GM19351 (cell line): Measurements from ENCODE around the gene TMEM108.
A peak's percentile ranks its signal among the peaks of the same experiment; 100 is the strongest.
"Not testable (repeated sequence)": the region's sequence is repeated elsewhere in the genome, so short reads cannot be mapped to it uniquely, and the experiment has no call there.

Source experiments
- ATAC-seq: cut with Tn5 transposase; IDR thresholded peaks from one replicate; pipeline ENCODE4 v1.9.1; 2021; ENCODE audit warnings: mild to moderate bottlenecking, moderate library complexity; ENCODE audit not compliant: unreplicated experiment

TMEM108 gene

GRCh38 chr3:133038089-133038730, at the start of gene TMEM108:
Gene TMEM108, plus strand, starts transcription at chr3:133038391.
- no peak for ATAC-seq

GRCh38 chr3:132995971-132996370, 42.2 kb upstream of the TMEM108 start:
- ATAC-seq: no peak

GRCh38 chr3:132997404-132998185, 40.6 kb upstream of the TMEM108 start:
- no peak for ATAC-seq

GRCh38 chr3:133005032-133005431, 33.2 kb upstream of the TMEM108 start:
- not testable (repeated sequence) for ATAC-seq

DNA sequence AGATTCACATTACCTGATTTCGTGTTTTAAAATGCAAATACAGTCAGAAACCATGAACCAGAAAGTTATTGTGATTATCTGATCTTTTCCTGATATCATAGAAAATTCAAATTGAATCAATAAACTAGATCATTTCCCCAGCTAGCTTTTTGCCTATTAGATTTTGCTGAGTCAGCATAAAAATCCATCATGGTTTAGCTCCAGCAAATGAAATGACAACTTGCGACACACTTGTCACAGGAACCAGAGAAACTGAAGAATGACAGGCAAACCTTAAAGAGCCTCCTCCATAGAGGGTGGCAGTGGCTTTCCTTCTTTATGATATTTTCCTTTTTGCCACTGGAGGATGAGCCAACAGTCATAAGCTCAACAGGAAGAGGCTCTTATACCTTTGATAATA, 30.6 kb upstream of the TMEM108 start:
- no peak for ATAC-seq

- no peak for ATAC-seq
Observed at GRCh38 chr3:133014325-133014724, 23.9 kb upstream of the TMEM108 start.

GRCh38 chr3:133015573-133015972, 22.6 kb upstream of the TMEM108 start:
- ATAC-seq: not testable (repeated sequence)

- no peak for ATAC-seq
Observed at GRCh38 chr3:133016838-133017309, 21.3 kb upstream of the TMEM108 start.

- ATAC-seq: no peak
Observed at GRCh38 chr3:133018921-133019320, 19.3 kb upstream of the TMEM108 start.

DNA sequence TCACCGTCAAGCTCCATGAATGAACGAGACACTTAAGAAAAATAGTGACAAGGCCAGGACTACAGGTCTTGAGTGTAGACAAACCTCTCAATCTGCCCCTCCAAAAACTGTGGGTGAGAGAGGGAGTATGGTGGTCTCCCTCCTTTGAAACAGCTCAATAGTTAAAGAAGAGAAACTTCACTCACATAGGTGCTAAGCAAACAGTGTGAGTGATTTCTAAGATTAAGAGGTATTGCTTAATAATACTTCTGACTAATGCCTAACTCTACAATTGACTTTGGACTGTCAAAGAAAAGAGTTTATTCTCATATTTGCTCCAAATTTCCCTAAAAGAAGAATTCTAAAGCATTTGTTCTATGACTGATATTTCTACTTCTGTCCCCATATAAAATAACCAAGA, 17.0 kb upstream of the TMEM108 start:
- no peak for ATAC-seq

DNA sequence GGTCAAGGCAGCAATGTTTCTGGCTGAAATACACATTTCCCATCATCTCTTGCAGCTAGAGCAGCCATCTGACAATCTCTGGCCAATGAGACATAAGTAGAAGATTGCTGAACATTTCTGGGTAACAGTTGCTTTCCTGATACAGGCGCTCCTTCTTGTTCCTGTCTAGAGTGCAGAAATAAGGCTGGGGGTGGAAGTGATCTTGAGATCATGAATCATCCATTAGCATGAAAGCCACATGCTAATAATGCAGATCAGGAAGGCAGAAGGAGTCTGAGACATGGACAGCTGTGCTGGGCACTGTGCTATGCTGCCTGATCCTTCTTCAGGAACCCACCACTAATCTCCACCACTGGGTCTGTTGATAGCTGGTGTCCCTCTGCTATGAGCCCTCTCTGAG, 14.8 kb upstream of the TMEM108 start:
- ATAC-seq: no peak

DNA sequence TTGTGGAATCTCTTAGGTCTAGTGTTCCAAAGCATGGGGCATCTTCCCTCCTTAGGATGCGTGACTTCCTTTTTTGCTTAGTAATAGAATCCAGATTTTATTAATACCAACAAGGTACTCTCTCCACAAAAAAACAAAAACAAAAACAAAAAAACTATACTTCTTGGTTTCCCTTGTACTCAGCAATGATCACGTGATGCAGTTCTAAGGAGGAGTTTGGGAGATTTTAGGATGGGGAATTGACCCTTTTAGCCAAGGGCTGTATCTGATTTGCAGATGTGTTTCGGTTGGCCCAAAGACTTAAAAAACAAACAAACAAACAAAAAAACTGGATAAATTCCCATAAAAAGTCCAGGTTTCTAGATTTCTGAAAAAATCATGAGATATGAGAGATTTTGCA, 12.6 kb upstream of the TMEM108 start:
- no peak for ATAC-seq

DNA sequence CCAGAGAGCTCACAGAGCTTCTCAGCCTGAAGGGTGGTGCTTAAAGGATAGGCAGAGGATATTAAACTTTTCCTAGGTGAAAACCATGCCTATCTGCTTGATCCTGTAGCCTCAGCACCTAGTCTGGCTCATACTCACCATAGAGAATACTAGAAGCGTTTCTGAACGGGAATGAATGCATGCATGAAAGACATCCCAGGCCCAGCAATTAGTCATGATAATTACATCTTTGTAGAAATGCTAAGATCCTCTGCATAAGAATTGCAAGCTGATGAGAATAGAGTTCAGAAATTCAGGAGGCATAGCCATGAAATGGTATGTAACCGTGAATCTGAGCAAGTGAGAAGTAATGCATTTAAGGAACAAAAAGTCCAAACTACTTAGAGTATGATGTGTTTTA, 5.9 kb upstream of the TMEM108 start:
- ATAC-seq: no peak

DNA sequence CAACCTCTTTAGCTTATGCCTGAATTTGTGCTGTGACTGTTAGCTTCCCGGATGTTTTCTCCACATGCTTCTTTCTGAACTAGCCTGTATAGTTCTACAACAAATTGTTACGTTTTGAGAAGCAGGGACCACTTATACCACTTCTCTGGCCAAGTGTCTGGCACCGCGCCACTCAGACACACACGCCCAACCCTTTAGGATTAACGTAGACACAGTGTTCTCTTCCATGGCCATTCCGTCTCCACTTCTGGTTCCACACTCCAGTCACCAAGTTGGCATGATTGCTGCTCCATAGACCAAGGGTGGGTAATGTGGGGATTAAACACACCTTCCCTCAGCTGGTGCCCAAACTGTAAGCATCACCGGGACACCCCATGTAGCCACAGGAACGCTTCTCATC, 755 bp upstream of the TMEM108 start:
- no peak for ATAC-seq

DNA sequence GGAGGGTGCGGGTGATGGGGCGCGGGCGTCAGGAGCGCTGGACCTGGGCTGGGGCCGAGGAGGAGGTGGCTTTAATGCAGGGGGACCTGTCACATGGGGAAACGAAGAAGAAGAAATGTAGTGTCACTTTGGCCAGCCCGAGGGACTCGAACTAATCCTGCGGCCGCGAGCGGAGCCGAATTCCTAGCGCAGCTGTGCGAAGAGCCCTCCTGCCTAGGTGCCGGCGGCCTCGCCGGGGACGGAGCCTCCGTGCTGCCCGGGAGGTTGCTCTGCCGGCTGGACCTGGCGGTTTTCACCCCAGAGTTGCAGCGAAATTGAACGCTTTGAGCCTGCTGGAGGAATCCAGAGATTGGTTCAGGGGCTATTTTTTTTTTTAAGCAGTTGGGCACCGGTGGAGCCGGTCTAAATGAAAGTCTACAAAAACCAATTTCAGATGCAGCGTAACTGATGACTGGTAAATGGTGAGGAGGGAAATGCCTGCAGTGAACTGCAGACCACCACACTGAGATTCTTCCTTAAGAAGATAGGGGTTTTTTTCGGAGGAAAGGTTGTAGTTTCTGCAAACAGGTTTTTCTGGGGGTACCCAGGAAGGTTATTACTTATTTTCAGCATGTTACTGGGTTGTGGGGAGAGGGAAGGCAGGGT, 662 bp downstream of the TMEM108 start:
- ATAC-seq: no peak

DNA sequence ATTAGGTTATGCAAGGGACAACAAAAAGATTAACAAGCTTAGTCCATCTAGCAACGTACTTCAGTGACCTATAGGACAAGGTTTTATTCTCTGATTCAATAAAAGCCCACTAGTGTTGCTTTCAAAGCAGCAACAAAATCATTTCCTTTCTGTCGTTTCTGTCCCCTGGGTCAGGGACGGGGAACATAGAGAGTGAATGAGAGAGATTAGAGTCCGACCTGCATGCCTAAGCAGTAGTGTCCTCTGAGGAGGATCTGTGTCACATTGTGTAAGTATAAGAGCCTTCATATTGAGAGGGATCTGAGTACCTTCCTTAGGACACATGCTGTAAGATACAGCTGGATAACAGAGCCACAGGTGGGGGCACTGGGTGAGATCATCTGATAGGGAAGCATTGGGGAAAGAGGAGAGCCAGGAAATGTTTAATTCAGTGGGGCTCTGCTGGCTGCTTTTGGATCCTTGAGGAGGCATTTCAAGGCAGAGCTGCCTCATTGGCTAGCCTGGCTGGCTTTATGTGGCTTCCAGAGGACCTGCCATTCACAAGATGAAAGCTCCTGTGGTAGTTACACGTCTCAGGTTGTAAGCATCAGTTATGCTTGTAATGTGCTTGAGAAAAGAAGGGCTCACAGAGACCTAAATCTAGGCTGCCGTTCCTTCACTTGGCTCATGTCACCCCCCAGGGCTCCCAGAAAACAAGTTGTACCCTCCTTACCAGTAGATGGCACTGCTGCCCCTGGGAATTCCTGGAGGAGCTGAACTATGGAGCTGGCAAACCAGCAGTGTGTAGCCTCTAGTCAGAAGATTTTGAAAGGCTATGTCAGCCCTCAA, 2.7 kb downstream of the TMEM108 start:
- ATAC-seq: peak; percentile 64

- no peak for ATAC-seq
Observed at GRCh38 chr3:133041524-133041829, 3.3 kb downstream of the TMEM108 start.

DNA sequence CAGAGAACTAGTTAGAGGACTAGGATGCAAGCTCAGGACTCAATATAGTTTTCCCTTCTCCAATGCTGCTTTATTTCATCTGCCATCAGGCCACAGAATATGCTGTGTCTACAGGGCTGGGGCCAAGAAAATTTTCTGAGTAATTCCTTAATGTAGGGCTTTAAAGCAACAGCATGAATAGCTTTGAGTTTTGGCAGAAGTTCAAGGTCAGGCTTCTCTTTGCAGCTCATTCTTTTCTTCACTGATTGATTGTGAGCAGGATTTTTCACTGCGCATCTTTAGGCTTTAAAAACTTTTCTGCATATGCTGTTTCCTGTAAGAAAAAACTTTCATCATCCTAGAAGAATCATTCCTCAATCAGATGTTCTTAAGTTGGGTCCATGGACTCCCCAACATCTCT, 4.6 kb downstream of the TMEM108 start:
- ATAC-seq: no peak

DNA sequence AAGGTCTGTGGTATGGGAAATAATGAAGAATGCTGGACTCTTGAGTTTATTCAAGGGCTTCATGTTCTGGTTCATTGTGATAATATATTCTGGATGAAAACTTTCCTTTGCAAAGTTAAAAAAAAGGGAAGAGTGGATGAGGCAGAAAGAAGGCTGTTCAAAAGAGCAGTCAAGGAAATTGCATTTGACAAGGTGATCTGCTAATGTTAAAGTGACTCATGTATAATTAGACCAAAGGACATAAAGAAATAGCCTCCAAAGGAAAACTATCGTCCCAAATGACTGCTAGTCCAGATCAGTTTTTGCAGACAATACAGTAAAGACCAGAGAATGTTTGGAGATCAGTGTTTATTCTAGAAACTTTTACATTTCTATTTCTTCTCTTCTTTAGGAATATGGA, 9.8 kb downstream of the TMEM108 start:
- no peak for ATAC-seq

GRCh38 chr3:133049491-133049890, 11.3 kb downstream of the TMEM108 start:
- no peak for ATAC-seq

- ATAC-seq: no peak
Observed at GRCh38 chr3:133050891-133051290, 12.7 kb downstream of the TMEM108 start.
